Central memory CD8-positive, alpha-beta T cell (primary cell): ENCODE data around the gene TBC1D19.

Experiments
- ATAC-seq: fragments of 150-1000 bp; cut with Tn5 transposase; replicated peaks from 2 replicates; pipeline ENCODE4 v1.10.0; 2022; ENCODE audit warnings: mild to moderate bottlenecking, moderate FRiP score, moderate number of reproducible peaks; ENCODE audit not compliant: poor library complexity, severe bottlenecking; ENCODE audit errors: extremely low read depth
- DNase-seq, 2 donors: peaks; one replicate each; pipeline ENCODE4 v3.0.0; 2021; ENCODE audit warnings: low spot score in 2 of 2
- H3K27ac Mint-ChIP-seq: one replicate; pipeline ENCODE4 v1.8.0; 2022; ENCODE audit warnings: low read depth, mild to moderate bottlenecking, moderate library complexity, mixed read lengths
- H3K27me3 Mint-ChIP-seq: one replicate; pipeline ENCODE4 v1.8.0; 2022; ENCODE audit warnings: mixed read lengths
- H3K36me3 Mint-ChIP-seq: one replicate; pipeline ENCODE4 v1.8.0; 2022; ENCODE audit warnings: mild to moderate bottlenecking, moderate library complexity, mixed read lengths; ENCODE audit not compliant: insufficient read depth
- H3K4me1 Mint-ChIP-seq: one replicate; pipeline ENCODE4 v1.8.0; 2022; ENCODE audit warnings: mixed read lengths
- H3K4me3 Mint-ChIP-seq: one replicate; pipeline ENCODE4 v1.8.0; 2022; ENCODE audit warnings: mild to moderate bottlenecking, moderate library complexity, mixed read lengths
- H3K9me3 Mint-ChIP-seq: one replicate; pipeline ENCODE4 v1.8.0; 2022; ENCODE audit warnings: mixed read lengths

The TBC1D19 gene

GRCh38 chr4:26779674-26780073 is 195.8 kb downstream of the TBC1D19 start:
- Mint-ChIP-seq H3K27me3 (no peaks in the 10 kb centered on the region), H3K36me3 (peaks cover 3% of the 10 kb centered on the region), H3K9me3 (no peaks in the 10 kb centered on the region), H3K4me3 (no peak overlapping the region), H3K27ac (no peak overlapping the region), H3K4me1 (no peaks in the 10 kb centered on the region)
- DNase-seq (no peak), ATAC-seq (no peak)

GRCh38 chr4:26780539-26780938 is 196.7 kb downstream of the TBC1D19 start:
- no peaks in the 10 kb centered on the region for H3K9me3 Mint-ChIP-seq
- no peak for ATAC-seq
- peaks cover 3% of the 10 kb centered on the region for H3K36me3 Mint-ChIP-seq
- no peak for DNase-seq
- no peaks in the 10 kb centered on the region for H3K27me3 Mint-ChIP-seq
- H3K27ac Mint-ChIP-seq = no peak overlapping the region
- no peaks in the 10 kb centered on the region for H3K4me1 Mint-ChIP-seq
- H3K4me3 Mint-ChIP-seq = no peak overlapping the region

GRCh38 chr4:26782168-26782829 is 198.4 kb downstream of the TBC1D19 start:
- DNase-seq (no peak), ATAC-seq (no peak)
- H3K4me1 Mint-ChIP-seq = no peaks in the 10 kb centered on the region

GRCh38 chr4:26782830-26783202 is 198.9 kb downstream of the TBC1D19 start:
- Mint-ChIP-seq H3K4me1 (peaks cover 4% of the 10 kb centered on the region), H3K27ac (no peak overlapping the region), H3K36me3 (peaks cover 3% of the 10 kb centered on the region), H3K9me3 (no peaks in the 10 kb centered on the region), H3K4me3 (no peak overlapping the region), H3K27me3 (no peaks in the 10 kb centered on the region)
- ATAC-seq (no peak), DNase-seq (no peak)

More at GRCh38 chr4:26782168-26782829, 198.4 kb downstream of the TBC1D19 start:
- no peaks in the 10 kb centered on the region for H3K9me3 Mint-ChIP-seq
- H3K4me3 Mint-ChIP-seq = no peak overlapping the region
- no peaks in the 10 kb centered on the region for H3K27me3 Mint-ChIP-seq
- no peak overlapping the region for H3K27ac Mint-ChIP-seq
- peaks cover 3% of the 10 kb centered on the region for H3K36me3 Mint-ChIP-seq

- H3K4me3 Mint-ChIP-seq = no peak overlapping the region
- H3K27ac Mint-ChIP-seq = no peak overlapping the region
- no peak for DNase-seq
These were observed 200.5 kb downstream of the TBC1D19 start for GRCh38 chr4:26784207-26784865.

GRCh38 chr4:26785312-26785711 is 201.4 kb downstream of the TBC1D19 start:
- DNase-seq = no peak
- H3K27ac Mint-ChIP-seq = no peak overlapping the region

More at GRCh38 chr4:26784207-26784865, 200.5 kb downstream of the TBC1D19 start:
- peaks cover 7% of the 10 kb centered on the region for H3K4me1 Mint-ChIP-seq
- ATAC-seq = no peak
- H3K36me3 Mint-ChIP-seq = peaks cover 4% of the 10 kb centered on the region
- no peaks in the 10 kb centered on the region for H3K27me3 Mint-ChIP-seq
- no peaks in the 10 kb centered on the region for H3K9me3 Mint-ChIP-seq

GRCh38 chr4:26785810-26786209 is 201.9 kb downstream of the TBC1D19 start:
- no peak for DNase-seq
- peaks cover 4% of the 10 kb centered on the region for H3K36me3 Mint-ChIP-seq
- H3K27ac Mint-ChIP-seq = no peak overlapping the region
- no peaks in the 10 kb centered on the region for H3K9me3 Mint-ChIP-seq
- no peak overlapping the region for H3K4me3 Mint-ChIP-seq
- H3K27me3 Mint-ChIP-seq = no peaks in the 10 kb centered on the region
- ATAC-seq = no peak
- H3K4me1 Mint-ChIP-seq = peaks cover 7% of the 10 kb centered on the region

More at GRCh38 chr4:26785312-26785711, 201.4 kb downstream of the TBC1D19 start:
- Mint-ChIP-seq H3K27me3 (no peaks in the 10 kb centered on the region), H3K9me3 (no peaks in the 10 kb centered on the region), H3K36me3 (peaks cover 4% of the 10 kb centered on the region), H3K4me3 (no peak overlapping the region), H3K4me1 (peaks cover 7% of the 10 kb centered on the region)
- no peak for ATAC-seq

GRCh38 chr4:26786916-26787315 is 203.0 kb downstream of the TBC1D19 start:
- H3K9me3 Mint-ChIP-seq = no peaks in the 10 kb centered on the region
- ATAC-seq (no peak), DNase-seq (no peak)
- peaks cover 7% of the 10 kb centered on the region for H3K4me1 Mint-ChIP-seq
- no peak overlapping the region for H3K4me3 Mint-ChIP-seq
- peaks cover 4% of the 10 kb centered on the region for H3K36me3 Mint-ChIP-seq
- H3K27ac Mint-ChIP-seq = no peak overlapping the region
- H3K27me3 Mint-ChIP-seq = no peaks in the 10 kb centered on the region

- no peak overlapping the region for H3K4me3 Mint-ChIP-seq
- ATAC-seq = peak; percentile 28
- H3K27me3 Mint-ChIP-seq = no peaks in the 10 kb centered on the region
- H3K4me1 Mint-ChIP-seq = peaks cover 7% of the 10 kb centered on the region
- no peak overlapping the region for H3K27ac Mint-ChIP-seq
- no peak for DNase-seq
- H3K9me3 Mint-ChIP-seq = no peaks in the 10 kb centered on the region
- H3K36me3 Mint-ChIP-seq = peaks cover 4% of the 10 kb centered on the region
These were observed 203.8 kb downstream of the TBC1D19 start for GRCh38 chr4:26787461-26788340.

- peaks cover 7% of the 10 kb centered on the region for H3K4me1 Mint-ChIP-seq
- ATAC-seq = peak; percentile 14
- no peaks in the 10 kb centered on the region for H3K27me3 Mint-ChIP-seq
- H3K4me3 Mint-ChIP-seq = no peak overlapping the region
- peaks cover 4% of the 10 kb centered on the region for H3K36me3 Mint-ChIP-seq
- no peak for DNase-seq
- no peaks in the 10 kb centered on the region for H3K9me3 Mint-ChIP-seq
- H3K27ac Mint-ChIP-seq = no peak overlapping the region
These were observed 204.5 kb downstream of the TBC1D19 start for GRCh38 chr4:26788341-26788733.

GRCh38 chr4:26789208-26789607 is 205.3 kb downstream of the TBC1D19 start:
- no peaks in the 10 kb centered on the region for H3K9me3 Mint-ChIP-seq
- no peak for ATAC-seq
- no peaks in the 10 kb centered on the region for H3K27me3 Mint-ChIP-seq
- DNase-seq = no peak
- H3K4me3 Mint-ChIP-seq = no peak overlapping the region
- peaks cover 7% of the 10 kb centered on the region for H3K4me1 Mint-ChIP-seq
- H3K27ac Mint-ChIP-seq = no peak overlapping the region
- peaks cover 4% of the 10 kb centered on the region for H3K36me3 Mint-ChIP-seq

- Mint-ChIP-seq H3K4me1 (peaks cover 7% of the 10 kb centered on the region), H3K4me3 (no peak overlapping the region), H3K9me3 (no peaks in the 10 kb centered on the region), H3K27ac (no peak overlapping the region), H3K36me3 (peaks cover 4% of the 10 kb centered on the region), H3K27me3 (peaks cover 11% of the 10 kb centered on the region)
- DNase-seq (no peak), ATAC-seq (no peak)
These were observed 207.5 kb downstream of the TBC1D19 start for GRCh38 chr4:26791346-26791745.
